ENCODE data around the gene GNAZ.

GNAZ gene

DNA sequence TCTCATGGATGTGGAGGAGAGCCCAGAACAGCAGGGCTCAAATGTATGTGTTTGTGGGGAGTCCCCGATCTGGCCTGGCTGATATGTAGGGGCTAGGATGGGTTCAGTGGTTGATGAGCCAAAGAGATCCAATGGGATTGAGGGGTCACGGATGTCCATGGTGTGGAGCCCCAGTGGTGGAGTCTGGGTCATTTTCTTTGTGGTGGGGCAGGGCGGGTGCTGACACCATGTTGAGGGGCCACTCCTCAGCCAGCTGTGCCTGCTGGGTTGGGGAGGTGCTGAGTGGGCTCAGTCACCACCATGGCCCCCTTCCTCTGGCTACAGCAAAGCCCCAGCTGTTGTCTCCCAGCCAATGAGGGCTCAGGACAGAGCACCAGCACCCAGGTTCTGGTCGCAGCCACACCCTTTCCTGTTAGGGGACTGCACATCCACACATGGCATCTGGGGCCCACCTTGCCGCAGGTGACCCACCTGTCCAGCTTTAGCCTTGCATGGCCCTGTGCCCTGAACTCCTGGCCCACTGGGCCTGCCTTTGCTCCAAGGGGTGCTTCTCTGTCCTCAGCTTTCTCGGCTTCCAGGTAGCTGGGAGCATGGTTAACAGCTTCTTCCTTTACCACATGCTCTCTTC, 3.2 kb upstream of the GNAZ start:
- no peaks in the 10 kb centered on the region for H3K9me3 ChIP-seq (ENCODE audit: control insufficient read depth in 1 of 2, low read length in 2 of 2)
- no peaks in the 10 kb centered on the region for H3K36me3 ChIP-seq (ENCODE audit: control insufficient read depth in 1 of 2, insufficient read depth in 2 of 2, low read length in 2 of 2)
- H3K27ac ChIP-seq (ENCODE audit: low read length): no peak overlapping the region
- H3K4me1 ChIP-seq (ENCODE audit: control insufficient read depth in 1 of 2, insufficient read depth in 2 of 2, low read length in 2 of 2): peaks cover 0 to 20% of the 10 kb centered on the region in 2 donors
- H3K4me3 ChIP-seq (ENCODE audit: low read depth in 1 of 2, low read length in 2 of 2): no peak overlapping the region
- H3K27me3 ChIP-seq (ENCODE audit: low read depth, low read length): no peaks in the 10 kb centered on the region

DNA sequence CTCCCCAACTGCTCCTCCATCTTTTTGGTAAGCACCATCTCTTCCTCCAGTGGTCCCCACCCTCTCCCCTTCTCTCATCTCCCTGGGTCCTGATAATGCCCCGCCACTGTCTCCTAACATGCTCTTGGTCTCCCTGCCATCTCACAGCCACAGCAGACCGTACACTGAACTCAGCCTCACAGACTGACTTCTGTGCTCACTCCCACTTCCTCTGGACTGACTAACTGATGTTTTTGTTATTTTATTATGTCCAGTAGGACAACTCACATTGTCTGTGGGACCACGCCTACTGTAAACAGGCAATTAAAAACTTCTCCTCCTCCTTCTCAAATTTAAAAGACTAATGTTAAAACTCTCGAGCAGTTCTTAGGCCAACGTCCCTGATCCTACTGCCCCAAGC, 2.6 kb upstream of the GNAZ start:
- Histone ChIP-seq H3K36me3 (ENCODE audit: control insufficient read depth in 1 of 2, insufficient read depth in 2 of 2, low read length in 2 of 2) (no peaks in the 10 kb centered on the region), H3K4me1 (ENCODE audit: control insufficient read depth in 1 of 2, insufficient read depth in 2 of 2, low read length in 2 of 2) (peaks cover 0 to 20% of the 10 kb centered on the region in 2 donors), H3K4me3 (ENCODE audit: low read depth in 1 of 2, low read length in 2 of 2) (no peak overlapping the region), H3K27ac (ENCODE audit: low read length) (no peak overlapping the region), H3K27me3 (ENCODE audit: low read depth, low read length) (no peaks in the 10 kb centered on the region), H3K9me3 (ENCODE audit: control insufficient read depth in 1 of 2, low read length in 2 of 2) (no peaks in the 10 kb centered on the region)

DNA sequence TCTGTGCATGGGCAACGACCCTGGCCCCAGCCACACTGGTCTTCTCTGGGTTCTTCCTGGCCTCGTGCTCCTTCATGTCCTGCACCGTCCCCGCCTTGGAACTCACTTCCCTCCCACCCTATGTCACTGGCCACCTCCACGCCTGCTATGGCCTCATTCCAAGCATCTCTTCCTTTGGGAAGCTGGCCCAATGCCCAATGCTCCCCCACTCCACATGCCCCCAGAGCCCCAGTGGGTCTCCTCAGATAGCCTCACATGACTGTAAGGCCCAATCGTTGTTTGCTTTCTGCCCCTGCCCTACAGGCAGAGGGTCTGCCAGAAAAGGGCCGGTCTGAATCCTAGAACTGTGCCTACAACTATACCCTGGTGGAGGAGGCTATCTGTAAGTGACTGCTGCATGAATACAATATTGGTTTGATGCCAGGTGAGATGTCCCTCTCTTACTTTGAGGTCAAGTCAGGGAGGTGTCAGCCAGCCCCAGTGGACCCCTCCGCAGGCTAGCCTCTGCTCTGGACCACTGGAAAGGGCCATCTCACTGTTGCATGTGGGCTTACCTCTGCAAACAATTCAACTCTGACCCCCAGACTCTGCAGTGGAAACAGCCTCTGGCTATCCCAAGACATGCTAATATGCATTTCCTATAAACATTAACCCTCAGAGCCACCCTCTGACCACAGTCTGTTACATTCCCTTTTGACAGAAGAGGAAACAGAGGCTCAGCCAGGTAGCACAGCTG, 2.1 kb upstream of the GNAZ start:
- H3K27me3 ChIP-seq (ENCODE audit: low read depth, low read length): no peaks in the 10 kb centered on the region
- no peaks in the 10 kb centered on the region for H3K9me3 ChIP-seq (ENCODE audit: control insufficient read depth in 1 of 2, low read length in 2 of 2)
- no peak overlapping the region for H3K4me3 ChIP-seq (ENCODE audit: low read depth in 1 of 2, low read length in 2 of 2)
- peaks cover 0 to 20% of the 10 kb centered on the region in 2 donors for H3K4me1 ChIP-seq (ENCODE audit: control insufficient read depth in 1 of 2, insufficient read depth in 2 of 2, low read length in 2 of 2)
- H3K27ac ChIP-seq (ENCODE audit: low read length): no peak overlapping the region
- H3K36me3 ChIP-seq (ENCODE audit: control insufficient read depth in 1 of 2, insufficient read depth in 2 of 2, low read length in 2 of 2): no peaks in the 10 kb centered on the region

DNA sequence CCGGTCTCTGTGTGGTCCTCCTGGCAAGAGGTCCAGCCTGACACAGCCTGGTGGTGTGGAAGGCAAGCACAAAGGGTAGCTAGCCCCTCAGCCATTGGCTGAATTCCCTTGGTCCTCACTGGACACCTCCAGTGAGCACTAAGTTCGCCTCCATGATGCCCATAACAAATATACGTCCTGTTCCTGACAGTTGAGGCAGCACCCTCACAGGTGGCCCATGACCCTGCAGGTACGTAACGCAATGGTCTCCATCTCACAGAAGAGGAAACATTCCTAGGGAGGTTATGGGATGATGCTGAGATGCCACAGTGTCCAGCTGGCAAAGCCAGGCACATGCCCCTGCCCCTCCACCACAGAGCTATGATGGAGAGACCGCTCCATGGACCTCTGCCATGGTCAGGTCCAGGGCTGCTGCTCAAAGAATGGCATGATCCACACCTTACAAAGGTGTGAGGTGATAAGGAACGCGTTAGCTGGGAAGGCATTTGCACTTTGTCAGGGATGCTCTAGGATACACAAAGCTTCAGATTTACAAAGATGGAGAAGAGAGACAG, 1.4 kb upstream of the GNAZ start:
- no peak overlapping the region for H3K4me3 ChIP-seq (ENCODE audit: low read depth in 1 of 2, low read length in 2 of 2)
- no peaks in the 10 kb centered on the region for H3K27me3 ChIP-seq (ENCODE audit: low read depth, low read length)
- H3K36me3 ChIP-seq (ENCODE audit: control insufficient read depth in 1 of 2, insufficient read depth in 2 of 2, low read length in 2 of 2): no peaks in the 10 kb centered on the region

GRCh38 chr22:23069502-23070357, 589 bp upstream of the GNAZ start:
- Histone ChIP-seq H3K27ac (ENCODE audit: low read length) (no peak overlapping the region), H3K4me1 (ENCODE audit: control insufficient read depth in 1 of 2, insufficient read depth in 2 of 2, low read length in 2 of 2) (peaks cover 0 to 20% of the 10 kb centered on the region in 2 donors), H3K4me3 (ENCODE audit: low read depth in 1 of 2, low read length in 2 of 2) (peak overlapping the region; percentile 63 to 71), H3K36me3 (ENCODE audit: control insufficient read depth in 1 of 2, insufficient read depth in 2 of 2, low read length in 2 of 2) (no peaks in the 10 kb centered on the region), H3K27me3 (ENCODE audit: low read depth, low read length) (no peaks in the 10 kb centered on the region), H3K9me3 (ENCODE audit: control insufficient read depth in 1 of 2, low read length in 2 of 2) (no peaks in the 10 kb centered on the region)

More for the DNA sequence above, 1.4 kb upstream of the GNAZ start:
- H3K9me3 ChIP-seq (ENCODE audit: control insufficient read depth in 1 of 2, low read length in 2 of 2): no peaks in the 10 kb centered on the region
- peaks cover 0 to 20% of the 10 kb centered on the region in 2 donors for H3K4me1 ChIP-seq (ENCODE audit: control insufficient read depth in 1 of 2, insufficient read depth in 2 of 2, low read length in 2 of 2)
- no peak overlapping the region for H3K27ac ChIP-seq (ENCODE audit: low read length)

- no peaks in the 10 kb centered on the region for H3K36me3 ChIP-seq (ENCODE audit: control insufficient read depth in 1 of 2, insufficient read depth in 2 of 2, low read length in 2 of 2)
- no peaks in the 10 kb centered on the region for H3K27me3 ChIP-seq (ENCODE audit: low read depth, low read length)
- H3K4me1 ChIP-seq (ENCODE audit: control insufficient read depth in 1 of 2, insufficient read depth in 2 of 2, low read length in 2 of 2): peaks cover 0 to 20% of the 10 kb centered on the region in 2 donors
- peak overlapping the region; percentile 44 to 67 for H3K4me3 ChIP-seq (ENCODE audit: low read depth in 1 of 2, low read length in 2 of 2)
- no peaks in the 10 kb centered on the region for H3K9me3 ChIP-seq (ENCODE audit: control insufficient read depth in 1 of 2, low read length in 2 of 2)
- peak overlapping the region; percentile 64 for H3K27ac ChIP-seq (ENCODE audit: low read length)
Measured at GRCh38 chr22:23071230-23072076, 1.1 kb downstream of the GNAZ start.

GRCh38 chr22:23072077-23072910, 2.0 kb downstream of the GNAZ start:
- peaks cover 0 to 20% of the 10 kb centered on the region in 2 donors for H3K4me1 ChIP-seq (ENCODE audit: control insufficient read depth in 1 of 2, insufficient read depth in 2 of 2, low read length in 2 of 2)
- no peak overlapping the region for H3K4me3 ChIP-seq (ENCODE audit: low read depth in 1 of 2, low read length in 2 of 2)
- H3K36me3 ChIP-seq (ENCODE audit: control insufficient read depth in 1 of 2, insufficient read depth in 2 of 2, low read length in 2 of 2): no peaks in the 10 kb centered on the region
- H3K9me3 ChIP-seq (ENCODE audit: control insufficient read depth in 1 of 2, low read length in 2 of 2): no peaks in the 10 kb centered on the region
- no peak overlapping the region for H3K27ac ChIP-seq (ENCODE audit: low read length)
- no peaks in the 10 kb centered on the region for H3K27me3 ChIP-seq (ENCODE audit: low read depth, low read length)

DNA sequence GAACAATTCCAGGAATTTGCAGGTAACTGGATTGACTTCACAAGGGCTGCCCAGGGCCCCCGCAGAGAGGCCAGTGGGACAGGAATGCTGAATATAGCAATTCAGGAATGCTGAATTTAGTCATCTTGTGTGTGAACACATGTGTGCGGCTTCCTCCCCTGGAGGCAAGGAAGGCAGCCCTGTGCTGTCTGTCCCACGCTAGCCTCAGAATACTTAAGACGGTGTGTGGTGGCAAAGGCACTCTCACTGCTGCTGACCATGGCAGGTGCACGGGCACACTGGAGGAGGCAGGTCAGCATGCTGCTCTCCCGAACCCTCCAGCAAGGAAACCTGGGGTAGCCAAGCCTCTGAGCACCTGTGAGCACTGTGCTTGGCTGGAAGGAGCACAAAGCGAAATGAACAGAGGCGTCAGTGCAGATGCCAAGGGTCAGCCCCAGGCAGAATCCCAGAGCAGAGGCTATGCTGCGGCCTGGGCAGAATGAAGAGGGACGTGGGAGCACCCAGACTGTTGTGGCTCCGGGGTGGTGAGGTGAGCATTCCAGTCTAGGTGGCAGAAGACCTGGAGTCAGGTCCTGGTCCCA, 2.7 kb downstream of the GNAZ start:
- Histone ChIP-seq H3K36me3 (ENCODE audit: control insufficient read depth in 1 of 2, insufficient read depth in 2 of 2, low read length in 2 of 2) (no peaks in the 10 kb centered on the region), H3K9me3 (ENCODE audit: control insufficient read depth in 1 of 2, low read length in 2 of 2) (no peaks in the 10 kb centered on the region), H3K27me3 (ENCODE audit: low read depth, low read length) (no peaks in the 10 kb centered on the region), H3K4me1 (ENCODE audit: control insufficient read depth in 1 of 2, insufficient read depth in 2 of 2, low read length in 2 of 2) (peaks cover 0 to 20% of the 10 kb centered on the region in 2 donors), H3K27ac (ENCODE audit: low read length) (no peak overlapping the region), H3K4me3 (ENCODE audit: low read depth in 1 of 2, low read length in 2 of 2) (no peak overlapping the region)

- Histone ChIP-seq H3K4me3 (ENCODE audit: low read depth in 1 of 2, low read length in 2 of 2) (no peak overlapping the region), H3K4me1 (ENCODE audit: control insufficient read depth in 1 of 2, insufficient read depth in 2 of 2, low read length in 2 of 2) (peaks cover 0 to 20% of the 10 kb centered on the region in 2 donors), H3K36me3 (ENCODE audit: control insufficient read depth in 1 of 2, insufficient read depth in 2 of 2, low read length in 2 of 2) (no peaks in the 10 kb centered on the region), H3K27me3 (ENCODE audit: low read depth, low read length) (no peaks in the 10 kb centered on the region), H3K27ac (ENCODE audit: low read length) (no peak overlapping the region), H3K9me3 (ENCODE audit: control insufficient read depth in 1 of 2, low read length in 2 of 2) (no peaks in the 10 kb centered on the region)
Measured at GRCh38 chr22:23073526-23074229, 3.4 kb downstream of the GNAZ start.
